SU-DHL-6 (cell line): Measurements from ENCODE around the gene LURAP1L.

Source experiments
- CTCF ChIP-seq: fragments of 200-600 bp; sonication (generic); IDR thresholded peaks from one replicate; pipeline ENCODE4 v1.5.1; 2017; ENCODE audit warnings: antibody characterized with exemption, mild to moderate bottlenecking, low read length, moderate library complexity; ENCODE audit not compliant: insufficient read depth, poor library complexity, severe bottlenecking
- EZH2phosphoT487 ChIP-seq: fragments of 200-600 bp; sonication (generic), shearing (Covaris generic); conservative IDR thresholded peaks from 2 replicates; pipeline ENCODE4 v1.6.1; 2018; ENCODE audit warnings: mild to moderate bottlenecking, antibody characterized with exemption, low read length, moderate library complexity, mixed read lengths

GRCh38 chr9:12809720-12810119, 34.9 kb downstream of the LURAP1L start:
- TF ChIP-seq CTCF (no peak), EZH2phosphoT487 (no peak)
